ENCODE results near the gene FGF21. TPM values are rescaled to one million over a fixed set of nuclear protein-coding genes. Genes with fewer than 3 reads are reported as not detected.

FGF21 gene
- total RNA-seq, 1 experiment from 2014 or later: not detected

GRCh38 chr19:48806818-48807589 lies 51.7 kb downstream of the FGF21 start:
- no peak overlapping the region for H3K27ac ChIP-seq (ENCODE audit: low read length)
- H3K9me2 ChIP-seq (replicated peaks; ENCODE audit: insufficient read depth, low read length): no peaks in the 10 kb centered on the region
- DNase-seq: peak; percentile 91
- no peak overlapping the region for H3K9ac ChIP-seq (ENCODE audit: low read length)
- H3K9me3 ChIP-seq (ENCODE audit: low read length): no peaks in the 10 kb centered on the region
- H3K4me1 ChIP-seq (ENCODE audit: low read length): peaks cover 18% of the 10 kb centered on the region
- peaks cover 39% of the 10 kb centered on the region for H3K79me2 ChIP-seq (ENCODE audit: low read length)
- H3K4me2 ChIP-seq (ENCODE audit: low read depth, low read length, poor library complexity, severe bottlenecking): no peak overlapping the region
- no peaks in the 10 kb centered on the region for H4K20me1 ChIP-seq (ENCODE audit: insufficient read depth, low read depth, low read length)
- no peak overlapping the region for H3K4me3 ChIP-seq (ENCODE audit: low read length)
- no peaks in the 10 kb centered on the region for H3K27me3 ChIP-seq (ENCODE audit: low read length)
- H2AFZ ChIP-seq (ENCODE audit: low read length): no peak overlapping the region
- H3K36me3 ChIP-seq (ENCODE audit: insufficient read depth, low read length): no peaks in the 10 kb centered on the region

- Histone ChIP-seq H3K4me3 (ENCODE audit: low read length) (no peak overlapping the region), H2AFZ (ENCODE audit: low read length) (no peak overlapping the region), H3K27me3 (ENCODE audit: low read length) (no peaks in the 10 kb centered on the region), H3K9me2 (replicated peaks; ENCODE audit: insufficient read depth, low read length) (no peaks in the 10 kb centered on the region), H3K27ac (ENCODE audit: low read length) (no peak overlapping the region), H3K79me2 (ENCODE audit: low read length) (peaks cover 39% of the 10 kb centered on the region), H3K9me3 (ENCODE audit: low read length) (no peaks in the 10 kb centered on the region), H3K4me1 (ENCODE audit: low read length) (peaks cover 22% of the 10 kb centered on the region), H3K9ac (ENCODE audit: low read length) (no peak overlapping the region), H4K20me1 (ENCODE audit: insufficient read depth, low read depth, low read length) (no peaks in the 10 kb centered on the region), H3K4me2 (ENCODE audit: low read depth, low read length, poor library complexity, severe bottlenecking) (no peak overlapping the region), H3K36me3 (ENCODE audit: insufficient read depth, low read length) (no peaks in the 10 kb centered on the region)
- peak; percentile 63 for DNase-seq
These were observed 52.4 kb downstream of the FGF21 start for GRCh38 chr19:48807590-48808308.

Small RNA genes within 50 kb of the gene (small RNA-seq; reads per million reads assigned to genes)
- gene RNU6-317P: not detected

Other genes starting within 250 kb of the FGF21 start
- 0.54 TPM in 1 of 2 replicates, not detected in the other for gene LMTK3, start 243.7 kb upstream of the FGF21 start, total RNA-seq (2014; rRNA removed; shearing (Covaris generic); ENCODE audit: low replicate concordance)
- not detected in 2 replicates for gene SULT2B1, start 203.4 kb upstream of the FGF21 start, total RNA-seq (2014; rRNA removed; shearing (Covaris generic); ENCODE audit: low replicate concordance)
- not detected in 2 replicates for gene SPACA4, start 148.8 kb upstream of the FGF21 start, total RNA-seq (2014; rRNA removed; shearing (Covaris generic); ENCODE audit: low replicate concordance)
- gene FAM83E, start 140.4 kb upstream of the FGF21 start, total RNA-seq (2014; rRNA removed; shearing (Covaris generic); ENCODE audit: low replicate concordance): 1.0 and 1.2 TPM in 2 replicates
- gene RPL18, start 136.3 kb upstream of the FGF21 start, total RNA-seq (2014; rRNA removed; shearing (Covaris generic); ENCODE audit: low replicate concordance): 3,031 and 4,148 TPM in 2 replicates
- gene SPHK2, start 136.0 kb upstream of the FGF21 start, total RNA-seq (2014; rRNA removed; shearing (Covaris generic); ENCODE audit: low replicate concordance): 23.0 and 30.6 TPM in 2 replicates
- gene DBP, start 118.1 kb upstream of the FGF21 start, total RNA-seq (2014; rRNA removed; shearing (Covaris generic); ENCODE audit: low replicate concordance): 8.5 and 16.4 TPM in 2 replicates
- gene CA11, start 109.3 kb upstream of the FGF21 start, total RNA-seq (2014; rRNA removed; shearing (Covaris generic); ENCODE audit: low replicate concordance): not detected in 2 replicates
- gene NTN5, start 82.5 kb upstream of the FGF21 start, total RNA-seq (2014; rRNA removed; shearing (Covaris generic); ENCODE audit: low replicate concordance): 0.83 TPM in 1 of 2 replicates, not detected in the other
- not detected in 2 replicates for gene FUT2, start 59.6 kb upstream of the FGF21 start, total RNA-seq (2014; rRNA removed; shearing (Covaris generic); ENCODE audit: low replicate concordance)
- gene MAMSTR, start 35.8 kb upstream of the FGF21 start, total RNA-seq (2014; rRNA removed; shearing (Covaris generic); ENCODE audit: low replicate concordance): 0.58 and 0.78 TPM in 2 replicates
- gene RASIP1, start 14.9 kb upstream of the FGF21 start, total RNA-seq (2014; rRNA removed; shearing (Covaris generic); ENCODE audit: low replicate concordance): not detected in 2 replicates
- not detected in 2 replicates for gene IZUMO1, start 8.6 kb upstream of the FGF21 start, total RNA-seq (2014; rRNA removed; shearing (Covaris generic); ENCODE audit: low replicate concordance)
- not detected in 2 replicates for gene FUT1, start 2.9 kb upstream of the FGF21 start, total RNA-seq (2014; rRNA removed; shearing (Covaris generic); ENCODE audit: low replicate concordance)
- 45.9 and 74.6 TPM in 2 replicates for gene BCAT2, start 55.5 kb downstream of the FGF21 start, total RNA-seq (2014; rRNA removed; shearing (Covaris generic); ENCODE audit: low replicate concordance)
- 1.0 and 1.9 TPM in 2 replicates for gene HSD17B14, start 81.0 kb downstream of the FGF21 start, total RNA-seq (2014; rRNA removed; shearing (Covaris generic); ENCODE audit: low replicate concordance)
- not detected in 2 replicates for gene PLEKHA4, start 113.1 kb downstream of the FGF21 start, total RNA-seq (2014; rRNA removed; shearing (Covaris generic); ENCODE audit: low replicate concordance)
- gene PPP1R15A, start 116.9 kb downstream of the FGF21 start, total RNA-seq (2014; rRNA removed; shearing (Covaris generic); ENCODE audit: low replicate concordance): 22.6 and 31.3 TPM in 2 replicates
- gene TULP2, start 143.2 kb downstream of the FGF21 start, total RNA-seq (2014; rRNA removed; shearing (Covaris generic); ENCODE audit: low replicate concordance): not detected in 2 replicates
- gene NUCB1, start 144.8 kb downstream of the FGF21 start, total RNA-seq (2014; rRNA removed; shearing (Covaris generic); ENCODE audit: low replicate concordance): 57.5 and 98.2 TPM in 2 replicates
- gene DHDH, start 178.2 kb downstream of the FGF21 start, total RNA-seq (2014; rRNA removed; shearing (Covaris generic); ENCODE audit: low replicate concordance): 1.4 and 3.3 TPM in 2 replicates
- gene BAX, start 199.4 kb downstream of the FGF21 start, total RNA-seq (2014; rRNA removed; shearing (Covaris generic); ENCODE audit: low replicate concordance): 93.8 and 164 TPM in 2 replicates
- gene FTL, start 209.8 kb downstream of the FGF21 start, total RNA-seq (2014; rRNA removed; shearing (Covaris generic); ENCODE audit: low replicate concordance): 6,036 and 6,638 TPM in 2 replicates
- gene GYS1, start 237.8 kb downstream of the FGF21 start, total RNA-seq (2014; rRNA removed; shearing (Covaris generic); ENCODE audit: low replicate concordance): 39.0 and 42.6 TPM in 2 replicates
- gene RUVBL2, start 238.4 kb downstream of the FGF21 start, total RNA-seq (2014; rRNA removed; shearing (Covaris generic); ENCODE audit: low replicate concordance): 107 and 298 TPM in 2 replicates